HG02759 (cell line): ENCODE data around the gene CHD6.

Experiments
- ATAC-seq: cut with Tn5 transposase; IDR thresholded peaks from one replicate; pipeline ENCODE4 v1.9.1; 2021; ENCODE audit warnings: mild to moderate bottlenecking, moderate library complexity; ENCODE audit not compliant: unreplicated experiment

The CHD6 gene

DNA sequence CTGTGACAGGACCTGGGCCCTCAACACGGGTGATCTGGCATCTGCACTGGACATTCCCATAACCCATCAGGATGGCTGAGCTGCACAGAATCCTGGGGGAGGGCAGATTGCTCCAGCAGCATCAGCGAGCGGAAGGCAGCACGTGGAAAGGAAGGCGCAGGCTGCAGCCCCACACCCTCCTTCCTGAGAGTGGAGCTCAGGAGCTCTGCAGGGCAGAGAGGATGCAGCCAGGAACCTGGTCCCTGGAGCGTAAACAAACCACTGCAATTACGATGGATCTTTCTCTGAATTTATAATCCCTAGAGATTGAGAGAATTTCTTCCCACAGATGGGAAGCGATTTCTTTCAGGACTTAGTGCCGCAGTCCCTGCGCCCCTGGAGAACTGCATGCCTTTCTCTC lies 211.8 kb downstream of the CHD6 start:
- no peak for ATAC-seq

DNA sequence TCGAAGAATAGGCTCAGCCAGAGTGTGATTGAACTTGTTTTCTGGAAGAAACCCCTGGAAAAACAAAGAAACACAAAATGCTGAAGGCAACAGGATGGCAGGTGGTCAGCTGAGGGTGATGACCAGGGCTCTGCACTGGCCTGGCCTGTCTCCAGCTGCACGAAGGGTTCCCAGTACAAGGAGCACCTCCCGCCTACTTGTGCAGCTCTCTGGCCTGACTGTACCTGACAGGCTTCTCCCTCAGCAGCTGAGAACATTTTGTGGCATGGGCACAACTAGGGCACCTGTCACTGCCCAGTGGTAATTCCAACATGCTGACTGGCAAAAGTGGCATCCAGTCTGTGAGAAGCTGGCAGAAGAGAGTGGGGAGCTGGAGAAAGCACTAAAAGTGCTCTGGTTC lies 212.7 kb downstream of the CHD6 start:
- no peak for ATAC-seq

DNA sequence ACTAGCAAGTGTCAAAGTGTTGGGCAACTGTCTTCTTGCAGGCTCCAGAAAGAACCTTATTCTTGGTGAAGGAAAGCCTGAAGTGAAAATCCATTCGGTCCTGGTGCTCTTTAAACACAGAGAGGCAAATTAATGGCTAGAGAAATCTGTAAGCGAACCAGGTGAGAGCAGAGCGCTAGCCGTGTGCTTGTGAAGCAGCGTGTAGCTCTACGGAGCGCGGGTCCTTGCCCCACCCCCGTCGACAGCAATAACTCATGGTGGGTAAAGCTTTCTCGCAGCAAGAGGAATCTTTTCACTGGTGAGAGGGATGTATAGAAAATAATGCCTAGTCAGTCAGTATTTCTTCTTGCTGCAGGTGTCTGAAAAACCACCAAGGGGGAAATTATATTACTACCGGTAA lies 214.6 kb downstream of the CHD6 start:
- no peak for ATAC-seq

DNA sequence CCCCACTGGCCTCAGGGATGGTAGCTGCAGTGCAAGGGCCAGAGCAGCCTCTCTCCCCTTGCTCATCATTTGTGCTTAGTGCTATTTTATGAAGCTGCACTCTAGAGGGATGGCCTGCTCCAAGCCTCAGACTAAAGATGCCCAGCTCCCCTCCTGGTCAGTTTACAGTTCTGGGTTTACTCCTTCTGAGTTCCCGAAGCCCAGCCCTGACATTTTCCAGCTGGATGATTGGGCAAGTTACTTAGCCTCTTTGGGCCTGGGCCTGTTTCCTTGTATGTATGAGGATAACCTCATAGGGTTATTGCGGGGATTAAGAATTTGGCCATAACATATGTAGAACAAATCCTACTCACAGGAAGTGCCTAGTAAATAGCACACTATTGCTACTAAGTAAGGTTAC lies 219.8 kb downstream of the CHD6 start:
- ATAC-seq: no peak

DNA sequence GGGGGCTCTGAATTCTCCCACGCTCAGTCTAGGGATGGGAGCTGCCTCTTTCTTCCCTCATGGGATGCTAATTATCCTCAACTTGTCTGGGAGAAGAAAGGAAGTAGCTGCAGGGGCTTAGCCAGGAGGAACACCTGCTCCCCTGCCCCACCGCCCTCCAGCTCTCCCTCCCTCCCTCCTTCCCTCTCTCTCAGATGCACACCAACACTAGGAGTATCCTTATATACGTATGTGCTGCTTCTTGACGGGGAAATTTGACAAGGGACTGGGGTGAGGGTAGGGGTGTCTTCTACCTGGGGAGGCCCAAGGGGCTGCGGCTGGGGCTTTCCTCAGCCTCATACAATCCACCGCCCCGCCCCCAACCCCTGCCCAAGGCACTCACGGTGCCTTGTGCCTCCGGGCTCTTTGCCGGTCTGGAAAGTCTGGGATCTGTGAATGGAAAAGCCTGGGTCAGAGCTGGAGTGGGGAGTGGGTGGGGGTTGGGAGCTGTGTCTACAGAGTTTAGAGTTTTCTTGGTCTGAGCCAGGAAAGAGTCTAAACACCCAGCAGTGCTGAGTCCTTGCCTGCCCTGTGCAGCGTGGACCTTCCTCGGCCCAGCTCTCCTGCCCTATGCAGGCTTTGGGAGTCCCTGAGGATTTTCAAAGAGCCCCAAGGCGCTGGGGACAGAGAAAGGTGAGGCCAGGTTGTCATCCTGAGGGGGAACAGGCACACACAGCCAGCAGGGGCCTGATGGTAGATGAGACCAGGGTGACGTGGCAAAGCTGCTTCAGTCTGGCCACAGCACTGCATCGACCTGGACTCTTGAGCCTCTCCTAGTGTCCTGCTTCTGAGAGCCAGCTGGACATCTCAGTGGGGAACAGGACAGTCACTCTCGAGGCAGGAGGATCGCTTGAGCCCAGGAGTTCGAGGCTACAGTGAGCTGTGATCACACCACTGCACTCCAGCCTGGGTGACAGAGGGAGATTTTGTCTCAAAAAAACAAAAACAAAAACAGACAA lies 222.2 kb downstream of the CHD6 start:
- ATAC-seq: no peak

DNA sequence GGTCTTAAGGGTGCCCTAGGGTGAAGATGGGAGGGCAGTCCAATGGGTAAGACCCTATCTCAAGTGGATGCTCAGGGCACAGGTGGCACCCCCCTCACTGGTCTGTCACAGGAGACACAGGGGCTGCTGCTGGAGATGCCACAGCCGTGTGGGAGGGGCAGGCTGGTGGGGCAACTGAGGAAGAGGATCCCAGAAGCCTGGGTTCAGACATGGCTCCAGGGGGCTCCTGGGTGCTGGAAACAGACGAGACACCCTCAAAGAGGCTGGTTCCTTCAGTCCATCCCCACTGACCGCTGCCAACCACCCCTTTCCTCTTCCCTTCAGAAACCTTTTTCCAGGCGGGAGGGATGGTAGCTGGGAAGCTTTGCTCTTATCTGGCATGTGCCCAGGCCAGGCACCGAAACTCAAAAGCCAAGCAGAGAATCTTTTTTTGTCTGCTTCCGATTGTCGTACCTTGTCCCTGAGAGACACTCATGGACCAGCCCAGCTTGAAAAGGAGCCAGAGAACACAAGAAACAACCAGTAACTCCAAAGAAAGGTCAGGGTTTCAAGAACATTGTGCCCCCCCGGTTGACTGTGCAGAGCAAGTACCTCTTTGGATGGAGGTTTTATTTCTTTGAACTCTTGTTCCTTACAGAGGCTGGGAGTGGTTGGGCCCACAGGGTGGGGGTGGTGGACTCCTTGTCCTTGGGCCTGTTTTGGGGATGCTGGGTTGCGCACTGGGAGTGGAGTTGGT lies 223.1 kb downstream of the CHD6 start:
- ATAC-seq: no peak

DNA sequence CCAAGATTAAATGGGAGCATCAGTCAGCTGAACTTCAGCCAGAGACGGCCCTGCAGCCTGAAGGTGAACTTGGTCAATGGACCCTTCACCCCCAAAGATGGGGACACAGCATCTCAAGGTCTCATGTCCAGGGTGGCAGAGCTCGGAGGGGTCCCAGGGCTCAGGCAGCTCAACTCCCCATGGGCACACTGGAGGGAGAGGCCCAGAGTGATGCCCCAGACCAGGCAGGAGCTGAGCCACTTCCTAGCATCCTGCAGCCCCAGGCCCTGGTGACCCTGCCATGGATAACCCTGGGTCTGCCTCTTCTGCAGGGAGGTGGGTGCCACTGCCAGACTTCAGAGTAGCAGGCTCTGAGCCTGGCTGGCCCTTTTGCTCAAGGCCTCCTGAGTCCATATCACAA lies 224.1 kb downstream of the CHD6 start:
- no peak for ATAC-seq

DNA sequence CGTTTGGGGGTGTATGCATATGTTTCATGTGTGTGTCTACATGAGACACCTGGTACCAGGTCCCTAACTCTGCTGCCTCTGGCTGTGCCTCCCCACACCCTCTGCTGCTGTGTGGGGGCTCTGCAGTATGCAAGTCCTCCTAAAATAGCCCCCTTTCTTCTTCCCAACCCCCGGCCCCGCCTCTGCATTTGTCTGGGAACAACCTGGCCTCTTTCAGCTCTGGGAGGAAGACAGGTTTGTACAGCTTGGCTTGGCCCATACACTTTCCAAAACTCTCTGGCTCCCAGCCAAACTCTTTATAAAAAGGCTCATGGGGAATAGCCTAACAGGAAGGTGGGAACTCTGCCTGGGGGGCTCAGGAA lies 224.5 kb downstream of the CHD6 start:
- ATAC-seq: no peak

DNA sequence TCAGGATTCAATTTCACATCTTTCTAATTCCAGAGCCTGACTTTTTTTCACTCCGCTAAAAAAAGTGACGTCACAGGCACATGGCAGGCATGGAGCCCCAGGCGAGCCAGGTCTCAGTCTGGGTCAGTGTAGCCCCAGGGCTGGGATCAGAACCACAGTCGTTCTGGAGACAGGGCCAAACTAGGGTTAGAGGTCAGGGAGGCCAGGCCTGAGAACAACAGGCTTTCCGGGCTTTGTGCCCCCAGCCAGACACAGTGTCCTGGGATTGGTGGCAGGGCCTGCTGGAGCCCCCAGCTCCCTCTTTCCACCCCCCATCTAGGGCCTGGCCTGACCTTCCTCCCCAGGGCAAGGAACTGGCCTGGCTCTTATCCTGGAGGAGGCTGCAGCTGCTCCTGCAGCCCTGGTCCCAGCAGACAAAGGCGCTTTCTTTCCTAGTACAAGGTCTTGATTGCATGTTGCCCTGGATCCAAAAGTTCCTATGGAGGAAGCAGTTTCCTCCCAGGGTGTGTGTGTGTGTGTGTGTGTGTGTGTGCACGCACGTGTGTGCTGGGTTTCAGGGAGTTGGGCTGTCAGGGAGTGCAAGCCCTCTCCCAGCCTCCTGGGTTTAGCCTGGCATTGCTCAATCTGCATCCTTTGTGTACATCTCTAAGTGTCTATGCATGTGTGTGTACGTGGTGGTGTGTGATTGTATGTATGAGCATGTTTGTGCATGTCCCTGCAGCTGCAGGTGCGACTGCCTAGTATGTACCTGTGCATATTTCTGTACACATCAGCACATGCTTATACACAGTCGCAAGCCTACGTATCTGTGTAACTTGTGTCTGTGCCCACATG lies 225.1 kb downstream of the CHD6 start:
- no peak for ATAC-seq

DNA sequence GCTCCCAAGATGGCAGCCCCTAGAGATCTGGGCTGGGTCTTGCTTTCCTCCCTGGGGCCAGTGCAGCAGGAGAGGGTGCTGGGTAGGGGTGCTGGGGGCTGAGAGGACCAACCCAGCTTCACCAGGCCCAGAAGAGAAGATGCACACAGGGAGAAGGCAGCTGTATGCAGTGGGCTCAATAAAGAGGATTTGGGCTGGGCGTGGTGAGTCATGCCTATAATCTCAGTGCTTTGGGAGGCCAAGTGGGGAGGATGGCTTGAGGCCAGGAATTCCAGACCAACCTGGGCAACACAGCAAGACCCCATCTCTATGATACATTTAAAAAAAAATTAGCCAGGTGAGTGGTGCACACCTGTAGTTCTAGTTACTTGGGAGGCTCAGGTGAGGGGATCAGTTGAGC lies 225.9 kb downstream of the CHD6 start:
- ATAC-seq: no peak

DNA sequence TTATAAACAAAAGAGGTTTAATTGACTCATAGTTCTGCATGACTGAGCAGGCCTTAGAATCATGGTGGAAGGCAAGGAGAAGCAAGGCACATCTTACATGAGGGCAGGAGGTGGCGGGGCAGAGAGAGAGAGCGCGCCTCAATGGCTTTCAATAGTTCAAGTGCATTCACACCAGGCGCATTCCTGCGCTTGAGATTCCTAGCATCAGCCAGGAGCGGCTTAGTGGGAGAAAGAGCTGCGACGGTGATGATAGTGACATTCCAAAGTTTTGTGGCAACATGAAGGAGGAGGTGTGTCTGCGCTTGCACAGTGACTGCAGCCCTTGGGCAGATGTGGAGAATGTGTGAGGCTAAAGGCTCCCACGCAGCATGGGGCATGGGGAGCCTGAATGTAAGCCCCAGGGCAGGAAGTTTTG lies 226.6 kb downstream of the CHD6 start:
- no peak for ATAC-seq

DNA sequence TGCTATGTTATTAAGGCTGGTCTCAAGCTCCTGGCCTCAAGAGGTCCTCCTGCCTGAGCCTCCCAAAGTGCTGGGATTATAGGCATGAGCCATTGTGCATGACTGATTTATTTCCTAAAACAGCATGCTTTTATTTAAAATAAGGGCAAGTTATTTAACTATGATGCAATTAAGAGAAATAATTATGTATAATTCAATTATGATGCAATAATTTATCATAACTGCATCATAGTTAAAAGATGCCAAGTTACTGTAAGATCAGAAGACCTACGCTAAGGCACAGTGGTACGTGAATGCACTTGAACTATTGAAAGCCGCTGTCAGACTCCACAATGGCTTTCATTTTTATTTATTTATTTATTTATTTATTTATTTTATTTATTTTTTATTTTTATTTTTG lies 227.3 kb downstream of the CHD6 start:
- no peak for ATAC-seq

DNA sequence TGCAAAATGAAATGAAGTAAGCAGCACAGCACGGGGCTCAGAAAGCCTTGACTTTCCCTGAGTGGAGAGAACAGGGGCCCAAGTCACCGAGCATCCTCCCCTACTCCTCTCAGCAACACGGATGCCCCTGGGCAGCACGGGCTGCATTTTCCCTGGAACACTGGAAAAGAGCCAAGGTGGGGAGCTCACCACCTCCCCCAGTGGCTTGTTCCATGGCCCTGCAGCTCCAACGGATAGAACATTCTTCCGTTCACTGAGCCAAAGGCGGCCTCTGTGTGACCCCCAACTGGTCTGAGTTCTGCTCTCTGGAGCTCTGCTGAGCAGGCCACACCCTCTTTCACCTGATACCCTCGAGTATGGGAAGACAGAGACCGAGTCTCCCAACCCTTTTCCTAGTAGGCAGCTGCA lies 230.7 kb downstream of the CHD6 start:
- no peak for ATAC-seq

DNA sequence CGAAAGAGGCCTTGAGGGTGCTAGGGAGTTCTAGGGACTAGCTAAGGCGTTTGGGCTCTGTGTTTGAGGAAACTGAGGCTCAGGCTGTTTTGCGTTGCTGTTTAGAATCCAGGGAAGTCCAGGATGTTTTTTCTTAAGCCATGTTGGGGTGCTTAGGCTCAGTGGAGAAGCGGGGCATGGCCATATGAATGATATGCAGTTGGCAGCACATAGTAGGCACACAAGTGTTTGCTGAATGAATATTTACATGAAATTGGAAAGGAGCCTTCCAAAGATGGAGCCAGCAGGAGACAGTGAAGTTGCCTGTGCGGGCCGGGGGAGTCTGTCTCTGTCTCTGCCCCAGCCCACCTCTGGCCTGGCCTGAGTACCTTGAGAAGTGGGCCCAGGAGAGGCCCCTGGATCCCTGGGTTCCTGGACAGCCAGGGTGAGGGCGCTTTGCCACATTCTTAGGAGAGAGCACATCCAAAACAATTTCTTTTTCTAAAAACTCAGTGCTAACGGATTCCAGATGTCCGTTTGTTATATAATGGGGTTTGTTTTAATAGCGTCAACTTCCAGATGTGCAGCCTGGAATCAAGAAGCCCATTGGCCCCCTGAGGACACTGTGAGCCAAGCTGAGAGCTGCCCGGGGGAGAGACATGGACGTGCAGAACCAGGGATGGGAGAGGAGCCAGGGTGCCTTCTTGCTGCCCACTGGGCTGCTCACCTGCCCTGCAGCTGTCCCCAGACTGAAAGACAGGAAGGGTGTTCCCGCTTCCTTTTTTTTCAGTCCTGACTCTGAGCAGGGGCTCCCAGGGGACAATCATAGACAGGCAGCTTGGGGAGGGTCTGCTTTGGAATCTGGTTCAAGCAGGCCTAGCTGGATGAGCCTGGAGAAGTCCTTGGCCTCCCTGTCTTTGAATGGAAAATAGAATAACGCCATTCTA lies 231.4 kb downstream of the CHD6 start:
- ATAC-seq: no peak

DNA sequence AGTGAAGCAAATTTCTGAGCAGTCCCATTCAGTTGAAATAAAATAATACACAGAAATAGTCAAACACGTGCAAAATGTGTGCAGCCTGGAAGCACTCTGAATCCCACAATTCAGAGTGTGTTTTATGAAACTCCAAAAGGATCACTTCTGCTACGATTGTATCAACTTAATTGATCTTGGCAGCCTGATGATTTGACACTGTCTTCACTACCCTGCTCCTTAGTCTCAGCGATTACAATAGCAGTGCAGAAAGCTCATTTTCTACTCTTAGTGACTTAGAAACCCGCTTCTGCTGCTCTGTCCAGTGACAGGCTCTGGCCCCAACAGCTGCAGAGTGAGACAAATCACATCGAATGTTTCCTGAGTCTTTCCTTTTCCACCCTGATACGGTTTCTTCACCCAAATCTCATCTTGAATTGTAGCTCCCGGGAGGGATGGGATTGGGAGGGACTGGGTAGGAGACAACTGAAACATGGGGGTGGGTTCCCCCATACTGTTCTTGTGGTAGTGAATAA lies 235.3 kb downstream of the CHD6 start:
- no peak for ATAC-seq

DNA sequence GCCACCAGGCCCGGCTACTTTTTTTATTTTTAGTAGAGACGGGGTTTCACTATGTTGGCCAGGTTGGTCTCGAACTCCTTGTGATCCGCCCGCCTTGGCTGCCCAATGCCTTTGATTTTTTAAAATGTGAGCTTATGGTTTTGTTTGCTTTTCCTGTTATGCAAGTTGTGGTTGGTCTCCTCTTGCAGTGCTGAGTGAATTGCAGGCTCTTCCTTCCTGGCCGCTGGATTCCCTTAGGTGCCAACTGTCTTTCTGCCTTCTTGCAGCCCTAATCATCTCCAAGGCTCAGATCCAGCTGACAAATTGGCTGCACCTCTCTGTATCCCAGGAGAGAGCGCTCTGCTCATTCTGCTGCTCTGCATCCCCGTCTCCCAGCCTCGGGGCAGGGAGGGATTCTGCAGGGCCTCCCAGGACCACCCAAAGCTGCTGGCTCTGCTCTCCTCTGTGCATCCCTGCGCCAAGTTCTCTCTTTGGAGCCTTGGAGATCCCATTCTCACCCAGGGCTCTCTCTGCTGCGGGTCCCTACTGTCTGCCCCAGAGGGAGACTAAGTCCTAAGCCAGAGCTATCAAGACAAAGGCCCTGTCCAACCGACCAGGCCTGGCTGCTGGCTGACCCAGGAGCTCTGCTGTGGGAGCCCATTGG lies 237.5 kb downstream of the CHD6 start:
- ATAC-seq: no peak

DNA sequence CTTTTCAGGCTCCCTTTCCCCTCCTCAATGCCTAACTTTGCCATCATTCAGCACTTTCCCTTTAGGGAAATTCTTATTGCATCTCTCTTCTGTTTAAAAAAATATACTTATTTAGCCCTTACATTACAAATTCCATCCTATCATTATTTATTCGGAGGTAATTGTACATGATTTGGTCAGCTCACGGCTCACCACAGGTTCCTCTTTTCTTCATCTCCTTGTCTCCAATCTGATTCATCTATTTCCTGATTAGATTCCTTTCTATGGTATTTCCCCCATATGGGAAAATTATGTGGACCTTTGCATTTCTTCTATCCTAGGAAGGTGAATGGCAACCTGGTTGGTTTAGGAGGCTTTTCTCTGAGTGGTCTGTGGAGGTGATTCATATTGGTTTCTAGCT lies 238.6 kb downstream of the CHD6 start:
- no peak for ATAC-seq

DNA sequence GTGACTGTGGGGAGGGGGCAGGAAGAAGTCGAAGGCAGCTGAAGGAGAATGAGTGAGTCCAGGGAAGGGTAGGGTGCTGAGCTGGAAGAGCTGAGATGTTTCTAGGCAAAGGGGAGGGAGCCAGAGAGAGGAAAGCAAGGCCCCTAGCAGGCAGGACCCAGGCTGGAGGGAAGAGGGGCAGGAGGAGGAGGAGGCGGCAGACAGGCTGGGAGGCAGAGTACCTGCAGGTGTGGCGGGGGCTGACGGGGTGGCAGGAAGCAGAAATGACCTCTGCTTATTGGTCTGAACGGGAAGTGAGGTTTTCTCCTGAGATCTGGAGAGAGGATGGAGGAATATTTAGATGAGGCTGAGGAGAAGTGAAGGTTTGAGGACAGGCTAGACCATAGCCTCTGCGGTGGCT lies 240.9 kb downstream of the CHD6 start:
- no peak for ATAC-seq

DNA sequence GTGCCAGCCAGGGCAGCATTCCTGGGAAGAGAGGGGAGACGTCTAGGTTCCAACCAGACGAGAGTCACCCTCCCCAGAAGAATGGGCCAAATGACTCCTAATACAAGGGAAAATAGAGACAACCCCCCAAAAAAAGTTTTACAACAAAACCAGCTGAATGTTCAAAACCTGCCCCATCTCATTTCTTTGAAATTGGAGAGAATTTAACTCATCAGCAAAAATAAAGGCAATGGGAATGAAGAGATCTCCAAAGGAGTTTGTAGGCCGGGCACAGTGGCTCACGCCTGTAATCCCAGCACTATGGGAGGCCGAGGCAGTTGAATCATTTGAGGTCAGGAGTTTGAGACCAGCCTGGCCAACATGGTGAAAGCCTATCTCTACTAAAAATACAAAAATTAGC lies 241.8 kb downstream of the CHD6 start:
- ATAC-seq: no peak

DNA sequence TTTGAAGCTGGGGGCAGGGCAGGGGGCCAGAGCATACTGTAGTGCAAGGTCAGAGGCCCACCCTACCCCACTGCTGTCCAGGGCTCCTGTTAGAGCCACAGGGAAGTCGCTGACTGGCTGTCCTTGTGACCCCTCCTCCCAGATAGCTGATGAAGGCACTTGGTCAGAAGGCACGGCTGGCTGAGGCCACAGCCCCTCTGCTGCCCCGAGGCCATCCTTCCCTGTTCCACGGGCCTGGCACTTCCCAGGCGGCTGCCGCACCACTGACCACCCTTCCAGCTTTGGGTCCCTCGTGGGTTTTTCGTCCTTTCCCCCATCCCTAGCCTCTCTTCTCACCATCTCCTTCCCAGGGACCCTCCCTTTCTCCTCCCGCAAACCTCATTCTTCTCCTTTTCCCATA lies 242.3 kb downstream of the CHD6 start:
- no peak for ATAC-seq
